IMR-90 (cell line): ENCODE measurements around the gene BTF3. TPM values are rescaled to one million over a fixed set of nuclear protein-coding genes. Genes with fewer than 3 reads are reported as not detected.

Source experiments
- ATAC-seq: fragments of 200-7000 bp; cut with Tn5 transposase; 2 replicates; pipeline ENCODE4 v1.9.1; 2020; ENCODE audit warnings: low read depth, mild to moderate bottlenecking, moderate library complexity
- BruUV-seq: library from RNA; stranded (reverse); fragments of 400-500 nt; replicated peaks from 2 replicates; lab custom pipeline; 2021; lab: Mats Ljungman, UMichigan
- CTCF ChIA-PET: fragments of 300-600 bp; formaldehyde crosslinking; extraction: SDS; loops from one replicate; lab custom pipeline; 2021; ENCODE audit warnings: antibody characterized with exemption; lab: Yijun Ruan, JAX
- POLR2A ChIA-PET: fragments of 300-600 bp; sonication (Branson Sonifier 250); formaldehyde crosslinking; loops from one replicate; lab custom pipeline; 2022; ENCODE audit warnings: antibody characterized with exemption; ENCODE audit not compliant: unreplicated experiment; lab: Charles Lee
- DNase-seq: peaks from one replicate; pipeline ENCODE4 v3.0.0; 2013
- H2AFZ ChIP-seq: replicated peaks from 2 replicates; pipeline ENCODE3; 2013; ENCODE audit warnings: low read length, mild to moderate bottlenecking; ENCODE audit not compliant: poor library complexity
- H2AK5ac ChIP-seq: 2 replicates; pipeline ENCODE4 v1.6.1; 2013; ENCODE audit warnings: low read depth, low read length, inconsistent platforms
- H2AK9ac ChIP-seq: replicated peaks from 2 replicates; pipeline ENCODE3; 2013; ENCODE audit warnings: mild to moderate bottlenecking, low read depth, low read length, moderate library complexity; ENCODE audit not compliant: poor library complexity
- H2BK120ac ChIP-seq: 2 replicates; pipeline ENCODE4 v1.6.1; 2013; ENCODE audit warnings: low read depth, low read length, inconsistent platforms
- H2BK15ac ChIP-seq: 3 replicates; pipeline ENCODE4 v1.6.1; 2013; ENCODE audit warnings: low read depth, low read length, inconsistent platforms
- H2BK20ac ChIP-seq: 2 replicates; pipeline ENCODE4 v1.6.1; 2013; ENCODE audit warnings: low read depth, mild to moderate bottlenecking, inconsistent platforms, low read length, moderate library complexity
- H2BK5ac ChIP-seq: 2 replicates; pipeline ENCODE4 v1.6.1; 2013; ENCODE audit warnings: mild to moderate bottlenecking, low read depth, low read length, inconsistent platforms; ENCODE audit not compliant: poor library complexity, severe bottlenecking
- H3K14ac ChIP-seq: replicated peaks from 2 replicates; pipeline ENCODE4 v1.6.1; 2013; ENCODE audit warnings: low read depth, low read length, inconsistent platforms
- H3K18ac ChIP-seq: 2 replicates; pipeline ENCODE4 v1.6.1; 2013; ENCODE audit warnings: low read depth, low read length, control low read depth
- H3K23ac ChIP-seq: 2 replicates; pipeline ENCODE4 v1.6.1; 2013; ENCODE audit warnings: low read depth, low read length, inconsistent platforms
- H3K27ac ChIP-seq: 2 replicates; pipeline ENCODE4 v1.5.1; 2013; ENCODE audit warnings: mild to moderate bottlenecking, control low read depth, low read length; ENCODE audit not compliant: insufficient read depth
- H3K27me3 ChIP-seq: 2 replicates; pipeline ENCODE4 v1.6.1; 2013; ENCODE audit warnings: low read length; ENCODE audit not compliant: control insufficient read depth, insufficient read depth
- H3K36me3 ChIP-seq: 2 replicates; pipeline ENCODE4 v1.6.1; 2013; ENCODE audit warnings: low read length, mixed read lengths; ENCODE audit not compliant: control insufficient read depth, insufficient read depth
- H3K4ac ChIP-seq: 2 replicates; pipeline ENCODE4 v1.6.1; 2013; ENCODE audit warnings: low read depth, low read length, inconsistent platforms
- H3K4me1 ChIP-seq: 2 replicates; pipeline ENCODE4 v1.6.1; 2013; ENCODE audit warnings: low read length, mixed read lengths; ENCODE audit not compliant: control insufficient read depth, insufficient read depth
- H3K4me2 ChIP-seq: 2 replicates; pipeline ENCODE4 v1.6.1; 2013; ENCODE audit warnings: low read depth, mild to moderate bottlenecking, control low read depth, low read length, moderate library complexity
- H3K4me3 ChIP-seq: 2 replicates; pipeline ENCODE4 v1.5.1; 2013; ENCODE audit warnings: low read depth, mild to moderate bottlenecking, control low read depth, low read length, moderate library complexity; ENCODE audit not compliant: insufficient read depth
- H3K56ac ChIP-seq: 2 replicates; pipeline ENCODE4 v1.6.1; 2013; ENCODE audit warnings: low read length, inconsistent platforms; ENCODE audit not compliant: insufficient read depth; ENCODE audit errors: extremely low read depth
- H3K79me1 ChIP-seq, 2 experiments: 2 replicates each; pipeline ENCODE4 v1.6.1; 2013; ENCODE audit warnings: low read length in 2 of 2, inconsistent platforms in 1 of 2, low read depth in 1 of 2
- H3K9ac ChIP-seq: 2 replicates; pipeline ENCODE4 v1.6.1; 2013; ENCODE audit warnings: low read depth, low read length, control low read depth
- H3K9me1 ChIP-seq: 2 replicates; pipeline ENCODE4 v1.6.1; 2013; ENCODE audit warnings: low read length, inconsistent platforms; ENCODE audit not compliant: insufficient read depth
- H3K9me3 ChIP-seq: 2 replicates; pipeline ENCODE4 v1.6.1; 2013; ENCODE audit warnings: low read length; ENCODE audit not compliant: control insufficient read depth, insufficient read depth
- H4K20me1 ChIP-seq: 2 replicates; pipeline ENCODE4 v1.6.1; 2013; ENCODE audit warnings: low read length, inconsistent platforms; ENCODE audit not compliant: insufficient read depth
- H4K5ac ChIP-seq: 2 replicates; pipeline ENCODE4 v1.6.1; 2013; ENCODE audit warnings: mild to moderate bottlenecking, low read depth, low read length, control low read depth
- H4K8ac ChIP-seq, 2 experiments: 2 replicates each; pipeline ENCODE4 v1.6.1; 2013; ENCODE audit warnings: low read depth in 2 of 2, low read length in 2 of 2, control low read depth in 1 of 2, inconsistent platforms in 1 of 2
- H4K91ac ChIP-seq: 2 replicates; pipeline ENCODE4 v1.6.1; 2013; ENCODE audit warnings: low read depth, low read length, inconsistent platforms; ENCODE audit not compliant: insufficient read depth
- BHLHE40 ChIP-seq: fragments of 150-350 bp; IDR thresholded peaks from 2 replicates; pipeline ENCODE4 v1.6.1; 2016; ENCODE audit warnings: mild to moderate bottlenecking, low read depth, low read length
- CEBPB ChIP-seq: IDR thresholded peaks from 2 replicates; pipeline ENCODE4 v1.6.1; 2012; ENCODE audit warnings: low read depth, low read length, improper control_type of control experiment
- CHD1 ChIP-seq: IDR thresholded peaks from 2 replicates; pipeline ENCODE4 v1.6.1; 2012; ENCODE audit warnings: low read depth, low read length, improper control_type of control experiment
- CTCF ChIP-seq: conservative IDR thresholded peaks from 2 replicates; pipeline ENCODE4 v1.5.1; 2012; ENCODE audit warnings: mild to moderate bottlenecking, low read depth, low read length, improper control_type of control experiment
- ELK1 ChIP-seq: fragments of 150-350 bp; IDR thresholded peaks from 2 replicates; pipeline ENCODE4 v1.6.1; 2016; ENCODE audit warnings: low read depth, mild to moderate bottlenecking, low read length, moderate library complexity, borderline replicate concordance
- FOS ChIP-seq: fragments of 150-350 bp; IDR thresholded peaks from 2 replicates; pipeline ENCODE4 v1.6.1; 2016; ENCODE audit warnings: low read depth, low read length
- MAFK ChIP-seq: IDR thresholded peaks from 2 replicates; pipeline ENCODE4 v1.6.1; 2012; ENCODE audit warnings: low read depth, low read length, improper control_type of control experiment
- MAZ ChIP-seq: IDR thresholded peaks from 2 replicates; pipeline ENCODE4 v1.6.1; 2012; ENCODE audit warnings: low read depth, mild to moderate bottlenecking, low read length, improper control_type of control experiment, moderate library complexity, borderline replicate concordance
- MXI1 ChIP-seq: IDR thresholded peaks from 2 replicates; pipeline ENCODE4 v1.6.1; 2012; ENCODE audit warnings: low read depth, mild to moderate bottlenecking, low read length, moderate library complexity, borderline replicate concordance
- NFE2L2 ChIP-seq: fragments of 150-350 bp; IDR thresholded peaks from 2 replicates; pipeline ENCODE4 v1.6.1; 2016; ENCODE audit warnings: low read depth, mild to moderate bottlenecking, low read length
- POLR2A ChIP-seq: IDR thresholded peaks from 2 replicates; pipeline ENCODE4 v1.6.1; 2012; ENCODE audit warnings: mild to moderate bottlenecking, low read depth, low read length
- RAD21 ChIP-seq: IDR thresholded peaks from 2 replicates; pipeline ENCODE4 v1.6.1; 2012; ENCODE audit warnings: low read length, improper control_type of control experiment
- RCOR1 ChIP-seq: IDR thresholded peaks from 2 replicates; pipeline ENCODE4 v1.6.1; 2012; ENCODE audit warnings: mild to moderate bottlenecking, low read length, improper control_type of control experiment; ENCODE audit not compliant: insufficient replicate concordance
- RFX5 ChIP-seq: IDR thresholded peaks from 2 replicates; pipeline ENCODE4 v1.8.0; 2012; ENCODE audit warnings: low read depth, mild to moderate bottlenecking, low read length, moderate library complexity
- SMC3 ChIP-seq: fragments of 150-350 bp; IDR thresholded peaks from 2 replicates; pipeline ENCODE4 v1.6.1; 2016; ENCODE audit warnings: low read depth, mild to moderate bottlenecking, antibody characterized with exemption, low read length, moderate library complexity
- WGBS, 2 experiments: methylation state at CpG; one replicate each; pipeline versions ENCODE4 v1.1.5 to v1.1.7; 2013; ENCODE audit warnings: missing lambda C conversion rate in 2 of 2; ENCODE audit not compliant: insufficient read length in 1 of 2; ENCODE audit errors: extremely low coverage in 2 of 2; 5-methylcytosine and 5-hydroxymethylcytosine counted together
- dilution Hi-C: fragments of 300-500 bp; cut with HindIII; formaldehyde crosslinking; loops from one replicate; pipeline ENCODE4 v1.14.3; 2018; ENCODE audit warnings: low sequenced_read_pairs; ENCODE audit not compliant: unreplicated experiment
- in situ Hi-C: fragments of 300-500 bp; cut with MboI; formaldehyde crosslinking; loops from 3 replicates; pipeline ENCODE4 v1.14.3; 2019; ENCODE audit warnings: low sequenced_read_pairs, inconsistent platforms, mixed read lengths
- intact Hi-C: fragments of 100-400 bp; cut with micrococcal nuclease; formaldehyde crosslinking; loops from 2 replicates; pipeline ENCODE4 v1.10.0; 2022
- polyA plus RNA-seq, 3 experiments: library from polyadenylated mRNA; depleted of rRNA; stranded (reverse); fragments of >200 nt; gene quantifications; 2 replicates each; pipeline ENCODE4 v1.2.3, GENCODE V29; 2012; ENCODE audit warnings: low replicate concordance in 1 of 3
- total RNA-seq: library from RNA; depleted of rRNA; stranded (reverse); fragments of >200 nt; gene quantifications from 2 replicates; pipeline ENCODE4 v1.2.3, GENCODE V29; 2012
- TF ChIP-seq, protein P1 (sequence below): fragments of 150-350 bp; IDR thresholded peaks from 2 replicates; pipeline ENCODE4 v1.6.1; 2017; ENCODE audit warnings: mild to moderate bottlenecking, antibody characterized with exemption, low read length, low read depth

BTF3 gene
- total and polyA plus RNA-seq, 2 of the 4 experiments (the other 2 are of a cell fraction) = 225 to 443 TPM

DNA sequence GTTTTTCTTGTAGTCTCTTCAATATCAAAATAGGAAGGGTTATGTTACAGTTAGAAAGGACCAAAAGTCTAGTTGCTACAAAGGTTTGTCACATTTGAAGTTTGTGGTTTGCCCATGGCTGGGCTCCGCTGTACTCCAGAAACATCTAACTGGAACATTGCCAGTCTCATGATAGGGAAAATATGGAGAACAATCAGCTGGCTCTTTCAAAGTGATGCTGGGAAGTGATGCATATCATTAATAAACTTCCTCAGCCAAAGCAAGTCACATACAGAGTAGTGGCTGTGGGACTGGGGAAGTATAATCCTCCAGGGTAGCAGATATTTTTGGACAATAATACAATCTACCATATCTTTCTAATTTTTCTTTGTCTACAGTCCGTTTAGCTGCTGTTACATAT is 8.8 kb downstream of the BTF3 start:
- Histone ChIP-seq H3K9me3 (no peaks in the 10 kb centered on the region), H2AK5ac (no peak overlapping the region), H3K18ac (no peak overlapping the region), H2BK5ac (no peak overlapping the region), H3K14ac (no peak overlapping the region), H2AFZ (no peak overlapping the region), H2BK120ac (no peak overlapping the region), H3K27ac (no peak overlapping the region), H3K9me1 (0 out of 2 replicates have a peak, but pooled peaks cover 5% of the 10 kb centered on the region), H3K27me3 (no peaks in the 10 kb centered on the region), H3K56ac (no peak overlapping the region), H3K4ac (no peak overlapping the region), H4K5ac (no peak overlapping the region), H4K20me1 (peaks cover 8% of the 10 kb centered on the region; the same call in 1 of the 2 replicates), H3K4me3 (no peak overlapping the region), H3K79me1 (peaks cover 10 to 12% of the 10 kb centered on the region in 2 experiments; a peak in 3 of 4 replicates), H3K4me1 (peaks cover 2% of the 10 kb centered on the region; the same call in 1 of the 2 replicates), H4K8ac (no peak overlapping the region), H2BK20ac (no peak overlapping the region), H2AK9ac (no peak overlapping the region), H3K23ac (no peak overlapping the region), H3K4me2 (no peak overlapping the region), H3K36me3 (peaks cover 16% of the 10 kb centered on the region), H2BK15ac (no peak overlapping the region), H4K91ac (no peak overlapping the region), H3K9ac (no peak overlapping the region)
- dilution Hi-C loops = no loop called here
- intact Hi-C loops = no loop called here
- ATAC-seq (peak; percentile 29), DNase-seq (no peak)
- POLR2A ChIA-PET = no interaction called here
- in situ Hi-C loops = no loop called here
- no TSS peak for BruUV-seq
- WGBS, 2 experiments = no CpG with 5 or more reads among the region's 2 CpGs
- CTCF ChIA-PET = interaction anchor here (1.7 kb wide), 1 partner anchor 10 kb away, joined by 4 read pairs; no protein-coding TSS in a partner anchor
- TF ChIP-seq MAZ = no peak
- TF ChIP-seq CHD1 = no peak
- no peak for TF ChIP-seq ELK1
- no peak for TF ChIP-seq RCOR1
- TF ChIP-seq MXI1 = no peak
- TF ChIP-seq, protein P1, sequence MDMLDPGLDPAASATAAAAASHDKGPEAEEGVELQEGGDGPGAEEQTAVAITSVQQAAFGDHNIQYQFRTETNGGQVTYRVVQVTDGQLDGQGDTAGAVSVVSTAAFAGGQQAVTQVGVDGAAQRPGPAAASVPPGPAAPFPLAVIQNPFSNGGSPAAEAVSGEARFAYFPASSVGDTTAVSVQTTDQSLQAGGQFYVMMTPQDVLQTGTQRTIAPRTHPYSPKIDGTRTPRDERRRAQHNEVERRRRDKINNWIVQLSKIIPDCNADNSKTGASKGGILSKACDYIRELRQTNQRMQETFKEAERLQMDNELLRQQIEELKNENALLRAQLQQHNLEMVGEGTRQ = no peak
- no peak for TF ChIP-seq SMC3
- TF ChIP-seq MAFK = no peak
- TF ChIP-seq CTCF = no peak
- no peak for TF ChIP-seq FOS
- no peak for TF ChIP-seq BHLHE40
- no peak for TF ChIP-seq NFE2L2
- TF ChIP-seq CEBPB = no peak
- TF ChIP-seq RAD21 = no peak
- TF ChIP-seq RFX5 = no peak
- no peak for TF ChIP-seq POLR2A
